ENCODE measurements around the gene SEMA3E.

- no peak for TF ChIP-seq ZNF274 (IDR thresholded peaks at IDR 0.05; ENCODE audit: low read depth, low read length)
- TF ChIP-seq SUZ12 (IDR thresholded peaks at IDR 0.05; ENCODE audit: extremely low read depth, insufficient read depth, insufficient read length), result no peak
- TF ChIP-seq YY1 (IDR thresholded peaks at IDR 0.05; ENCODE audit: insufficient read depth, insufficient read length), result no peak
Observed at GRCh38 chr7:83339907-83340306, 309.0 kb downstream of the SEMA3E start.
